GM12873 (cell line): ENCODE data around the gene JUN.

Source experiments
- CTCF ChIP-seq: IDR thresholded peaks from 2 replicates; pipeline ENCODE4 v1.5.1; 2012; ENCODE audit warnings: low read depth, mild to moderate bottlenecking, moderate library complexity, low read length, control low read depth; ENCODE audit not compliant: insufficient read depth; ENCODE audit errors: missing control alignments

JUN gene

GRCh38 chr1:58808077-58808476 lies 24.2 kb upstream of the JUN start:
- no peak for TF ChIP-seq CTCF

GRCh38 chr1:58805716-58806571 lies 22.1 kb upstream of the JUN start:
- TF ChIP-seq CTCF = no peak

GRCh38 chr1:58804853-58805565 lies 21.2 kb upstream of the JUN start:
- TF ChIP-seq CTCF = peak; percentile 3

GRCh38 chr1:58803858-58804257 lies 20.0 kb upstream of the JUN start:
- TF ChIP-seq CTCF = no peak

GRCh38 chr1:58802640-58803399 lies 19.0 kb upstream of the JUN start:
- TF ChIP-seq CTCF = no peak

GRCh38 chr1:58799650-58800049 lies 15.8 kb upstream of the JUN start:
- no peak for TF ChIP-seq CTCF
